SJCRH30 (cell line): ENCODE data around the gene HRG. TPM values are rescaled to one million over a fixed set of nuclear protein-coding genes. Genes with fewer than 3 reads are reported as not detected.

ENCODE experiments used
- DNase-seq, 2 experiments: peaks; one replicate each; pipeline ENCODE4 v3.0.0-alpha.2; 2015 to 2020
- H3K27ac ChIP-seq: fragments of 250-450 bp; sonication (Bioruptor Pico); 2 replicates; pipeline ENCODE4 v1.5.1; 2020; ENCODE audit warnings: mild to moderate bottlenecking, moderate library complexity
- H3K27me3 ChIP-seq: fragments of 250-450 bp; sonication (Bioruptor Pico); 2 replicates; pipeline ENCODE4 v1.5.1; 2020; ENCODE audit warnings: mild to moderate bottlenecking, moderate library complexity
- H3K36me3 ChIP-seq: fragments of 250-450 bp; sonication (Bioruptor Pico); 2 replicates; pipeline ENCODE4 v1.5.1; 2020; ENCODE audit warnings: mild to moderate bottlenecking, moderate library complexity
- H3K4me1 ChIP-seq: fragments of 250-450 bp; sonication (Bioruptor Pico); 2 replicates; pipeline ENCODE4 v1.5.1; 2020; ENCODE audit warnings: mild to moderate bottlenecking, moderate library complexity
- H3K4me3 ChIP-seq: fragments of 250-450 bp; sonication (Bioruptor Pico); 2 replicates; pipeline ENCODE4 v1.5.1; 2020; ENCODE audit warnings: mild to moderate bottlenecking, moderate library complexity
- H3K9me3 ChIP-seq: fragments of 250-450 bp; sonication (Bioruptor Pico); replicated peaks from 2 replicates; pipeline ENCODE4 v1.5.1; 2020; ENCODE audit warnings: mild to moderate bottlenecking, moderate library complexity
- total RNA-seq: library from RNA; depleted of rRNA; stranded (reverse); fragments of >200 nt; shearing (Covaris generic); gene quantifications from 2 replicates; pipeline ENCODE4 v1.2.3, GENCODE V29; 2014; rRNA removed

Gene HRG
- not detected in 2 replicates for total RNA-seq

GRCh38 chr3:186665625-186666188 lies at the start of gene HRG:
HRG (plus strand) TSS chr3:186666014; CDS start chr3:186666032, 18 bp downstream.
- no peak for DNase-seq

DNA sequence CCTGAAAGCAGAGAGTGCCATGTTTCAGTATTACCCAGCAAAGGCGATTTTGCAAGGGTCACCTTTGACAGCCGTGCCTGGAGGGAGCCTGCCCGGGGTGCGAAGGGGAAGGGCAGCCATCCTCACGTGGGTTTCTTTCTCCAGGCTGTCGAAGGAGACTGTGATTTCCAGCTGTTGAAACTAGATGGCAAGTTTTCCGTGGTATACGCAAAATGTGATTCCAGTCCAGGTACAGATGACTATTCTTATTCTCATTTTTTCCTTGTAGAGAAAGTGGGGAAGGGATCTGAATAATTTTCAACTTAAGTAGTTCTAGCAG lies 49.6 kb upstream of the HRG start:
- Histone ChIP-seq H3K27me3 (no peaks in the 10 kb centered on the region), H3K4me1 (no peaks in the 10 kb centered on the region), H3K4me3 (no peak overlapping the region), H3K27ac (no peak overlapping the region), H3K36me3 (no peaks in the 10 kb centered on the region), H3K9me3 (no peaks in the 10 kb centered on the region)
- no peak for DNase-seq

More at GRCh38 chr3:186665625-186666188, at the start of gene HRG:
- H3K9me3 ChIP-seq: no peaks in the 10 kb centered on the region
- no peaks in the 10 kb centered on the region for H3K27me3 ChIP-seq
- H3K27ac ChIP-seq: no peak within 1 kb of the TSS
- H3K4me1 ChIP-seq: no peaks in the 10 kb centered on the region
- no peaks in the 10 kb centered on the region for H3K36me3 ChIP-seq
- H3K4me3 ChIP-seq: no peak within 1 kb of the TSS

- no peaks in the 10 kb centered on the region for H3K36me3 ChIP-seq
- H3K9me3 ChIP-seq: no peaks in the 10 kb centered on the region
- H3K4me1 ChIP-seq: no peaks in the 10 kb centered on the region
- H3K27me3 ChIP-seq: no peaks in the 10 kb centered on the region
- H3K27ac ChIP-seq: no peak overlapping the region
- H3K4me3 ChIP-seq: no peak overlapping the region
- peak; percentile 78 to 83 for DNase-seq
These were observed 48.5 kb upstream of the HRG start for GRCh38 chr3:186617036-186617946.

- Histone ChIP-seq H3K4me3 (no peak overlapping the region), H3K27me3 (no peaks in the 10 kb centered on the region), H3K9me3 (no peaks in the 10 kb centered on the region), H3K4me1 (no peaks in the 10 kb centered on the region), H3K36me3 (no peaks in the 10 kb centered on the region), H3K27ac (no peak overlapping the region)
- DNase-seq: no peak
These were observed 47.4 kb upstream of the HRG start for GRCh38 chr3:186618318-186618938.

DNA sequence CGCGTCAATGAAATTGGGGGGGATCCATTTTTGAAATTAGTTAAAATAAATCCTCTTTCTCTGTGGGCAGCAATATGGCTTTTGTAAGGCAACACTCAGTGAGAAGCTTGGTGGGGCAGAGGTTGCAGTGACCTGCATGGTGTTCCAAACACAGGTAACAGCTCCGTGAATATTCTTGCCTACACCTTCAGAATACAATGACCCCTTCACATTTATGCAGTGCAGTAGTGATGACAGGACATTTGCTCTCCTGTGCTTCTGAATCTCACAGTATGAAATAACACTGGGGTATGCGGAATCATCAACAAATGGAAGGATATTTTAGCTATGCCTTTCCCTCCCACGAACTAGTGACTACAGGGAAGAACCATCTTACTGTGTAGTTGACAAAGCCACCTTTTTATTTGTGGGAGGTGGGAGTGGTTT lies 46.0 kb upstream of the HRG start:
- Histone ChIP-seq H3K4me3 (no peak overlapping the region), H3K4me1 (no peaks in the 10 kb centered on the region), H3K36me3 (no peaks in the 10 kb centered on the region), H3K9me3 (no peaks in the 10 kb centered on the region), H3K27me3 (no peaks in the 10 kb centered on the region), H3K27ac (no peak overlapping the region)
- DNase-seq: no peak

- no peak overlapping the region for H3K27ac ChIP-seq
- no peak for DNase-seq
- no peaks in the 10 kb centered on the region for H3K4me1 ChIP-seq
- H3K9me3 ChIP-seq: no peaks in the 10 kb centered on the region
- H3K4me3 ChIP-seq: no peak overlapping the region
- no peaks in the 10 kb centered on the region for H3K27me3 ChIP-seq
- no peaks in the 10 kb centered on the region for H3K36me3 ChIP-seq
These were observed 45.4 kb upstream of the HRG start for GRCh38 chr3:186620213-186621092.

DNA sequence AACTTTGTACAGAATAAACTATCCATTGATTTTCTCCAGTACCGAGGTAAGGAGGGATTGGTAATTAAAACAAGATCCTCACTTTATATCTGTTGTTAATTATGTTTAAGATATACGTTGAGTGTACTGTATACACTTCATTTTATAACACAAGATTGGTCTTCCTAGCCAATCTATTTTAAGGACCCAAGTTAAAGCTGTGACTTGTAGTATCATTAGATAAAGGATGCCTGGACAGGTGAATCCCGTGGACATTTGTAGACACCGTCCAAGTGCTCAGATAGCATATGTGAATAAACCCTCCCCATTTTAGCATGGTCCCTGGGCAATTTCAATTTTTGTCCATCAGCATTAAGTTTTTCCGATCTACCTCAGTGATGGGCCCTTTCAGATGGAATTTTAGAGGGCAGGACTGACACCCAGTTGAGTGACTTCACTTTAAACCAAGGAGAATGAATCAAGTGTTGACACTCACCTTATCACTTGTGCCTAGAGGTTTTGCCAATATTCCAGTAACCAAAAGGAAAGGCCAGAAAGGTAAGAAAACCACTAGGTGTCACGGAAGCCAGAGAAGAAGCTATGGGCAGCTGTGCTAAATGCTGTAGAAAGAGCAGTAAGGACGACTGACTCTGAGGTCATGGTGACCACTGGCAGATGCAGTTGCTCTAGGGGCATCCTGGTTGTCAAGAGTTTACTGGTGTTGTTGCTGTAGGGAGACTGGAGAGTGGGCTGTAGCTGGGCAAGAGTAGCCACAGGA lies 43.7 kb upstream of the HRG start:
- H3K9me3 ChIP-seq: no peaks in the 10 kb centered on the region
- H3K27me3 ChIP-seq: no peaks in the 10 kb centered on the region
- no peaks in the 10 kb centered on the region for H3K36me3 ChIP-seq
- H3K27ac ChIP-seq: no peak overlapping the region
- H3K4me3 ChIP-seq: no peak overlapping the region
- H3K4me1 ChIP-seq: no peaks in the 10 kb centered on the region
- DNase-seq: no peak

DNA sequence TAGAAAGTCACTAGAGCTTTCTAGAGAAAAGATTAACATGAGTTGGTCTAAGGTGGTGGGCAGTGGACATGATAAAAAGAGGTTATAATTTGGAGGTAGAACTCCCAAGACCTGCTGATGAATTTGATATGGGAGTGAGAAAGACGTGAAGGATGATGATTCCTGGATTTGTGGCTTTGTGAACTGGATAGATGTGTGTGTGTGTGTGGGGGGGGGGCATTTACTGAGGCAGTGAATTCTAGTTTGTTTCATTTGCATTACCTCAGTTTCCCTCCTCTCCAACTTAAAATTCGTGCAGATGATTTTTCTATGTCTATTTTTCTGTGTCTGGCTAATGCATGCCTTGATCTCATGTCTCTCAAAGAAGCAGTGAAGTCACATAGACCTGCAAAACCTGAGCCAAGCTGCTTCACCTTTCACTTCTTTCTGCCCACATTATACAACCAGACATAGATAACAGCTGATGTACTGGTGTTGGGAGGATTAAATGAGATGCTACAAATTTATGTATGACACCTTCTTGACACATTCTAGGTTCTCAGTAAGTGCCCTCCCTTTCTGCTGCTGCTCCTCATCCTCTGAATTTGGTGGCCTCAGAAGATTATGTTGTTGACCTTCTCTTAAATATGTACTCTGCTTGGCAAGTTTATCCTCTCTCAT lies 43.0 kb upstream of the HRG start:
- Histone ChIP-seq H3K4me1 (no peaks in the 10 kb centered on the region), H3K27ac (no peak overlapping the region), H3K36me3 (no peaks in the 10 kb centered on the region), H3K4me3 (no peak overlapping the region), H3K9me3 (no peaks in the 10 kb centered on the region), H3K27me3 (no peaks in the 10 kb centered on the region)
- DNase-seq: no peak

GRCh38 chr3:186624598-186624997 lies 41.2 kb upstream of the HRG start:
- no peak for DNase-seq
- Histone ChIP-seq H3K4me1 (no peaks in the 10 kb centered on the region), H3K36me3 (no peaks in the 10 kb centered on the region), H3K27me3 (no peaks in the 10 kb centered on the region), H3K27ac (no peak overlapping the region), H3K9me3 (no peaks in the 10 kb centered on the region), H3K4me3 (no peak overlapping the region)

DNA sequence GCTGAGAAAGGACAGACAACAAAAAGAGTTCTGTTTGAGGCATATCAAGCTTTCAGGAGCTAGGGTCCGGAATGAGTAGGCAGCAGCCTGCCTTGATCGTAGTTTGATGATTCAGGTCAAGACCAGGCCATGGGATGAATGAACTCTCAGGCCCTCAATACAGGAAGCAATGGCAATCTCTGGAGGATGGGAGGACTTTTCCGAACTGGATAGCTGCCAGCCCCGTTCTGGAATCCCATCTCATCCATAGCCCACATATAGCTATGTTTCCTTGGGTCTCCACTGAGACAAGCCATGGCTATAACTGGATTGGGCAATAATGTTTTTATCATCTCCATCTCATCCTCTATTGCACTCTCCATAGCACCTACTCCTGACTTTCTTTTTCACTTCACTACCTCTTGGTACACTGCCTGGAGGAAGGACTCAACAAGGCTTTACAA lies 40.2 kb upstream of the HRG start:
- Histone ChIP-seq H3K27ac (no peak overlapping the region), H3K36me3 (no peaks in the 10 kb centered on the region), H3K4me3 (no peak overlapping the region), H3K9me3 (no peaks in the 10 kb centered on the region), H3K27me3 (no peaks in the 10 kb centered on the region), H3K4me1 (no peaks in the 10 kb centered on the region)
- no peak for DNase-seq

- H3K4me3 ChIP-seq: no peak overlapping the region
These were observed 39.5 kb upstream of the HRG start for GRCh38 chr3:186626254-186626847.

DNA sequence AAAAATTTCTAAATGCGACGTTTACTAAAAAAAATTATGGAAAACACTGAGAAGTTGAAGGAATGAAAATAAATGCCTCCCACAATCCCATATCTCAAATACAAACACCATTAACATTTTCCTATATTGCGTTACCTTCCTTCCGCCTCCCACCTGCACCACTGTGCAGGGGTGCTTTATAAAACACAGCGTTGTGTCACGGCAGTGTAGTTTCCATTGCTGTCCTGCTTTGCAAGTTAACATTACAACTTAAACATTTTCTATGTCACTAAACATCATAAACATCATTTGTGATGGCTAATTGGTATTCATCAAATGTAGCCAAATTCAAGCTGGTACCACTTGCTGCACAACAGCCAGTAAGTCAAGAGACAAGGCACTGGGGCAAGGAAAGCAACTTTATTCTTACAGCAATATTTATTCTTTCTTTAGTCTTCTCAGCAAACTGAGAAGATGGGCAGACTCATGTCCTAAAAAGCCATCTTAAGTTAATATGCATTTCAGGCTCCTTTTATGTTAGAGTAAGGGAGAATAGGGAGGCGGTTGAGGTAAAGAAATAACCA lies 37.9 kb upstream of the HRG start:
- Histone ChIP-seq H3K27me3 (no peaks in the 10 kb centered on the region), H3K9me3 (no peaks in the 10 kb centered on the region)

More at GRCh38 chr3:186626254-186626847, 39.5 kb upstream of the HRG start:
- H3K9me3 ChIP-seq: no peaks in the 10 kb centered on the region
- no peaks in the 10 kb centered on the region for H3K36me3 ChIP-seq
- H3K27me3 ChIP-seq: no peaks in the 10 kb centered on the region
- H3K27ac ChIP-seq: no peak overlapping the region
- DNase-seq: no peak
- H3K4me1 ChIP-seq: no peaks in the 10 kb centered on the region

GRCh38 chr3:186628756-186629155 lies 37.1 kb upstream of the HRG start:
- DNase-seq: no peak
- no peak overlapping the region for H3K4me3 ChIP-seq

More for the DNA sequence above, 37.9 kb upstream of the HRG start:
- no peak overlapping the region for H3K27ac ChIP-seq
- no peak overlapping the region for H3K4me3 ChIP-seq
- H3K36me3 ChIP-seq: no peaks in the 10 kb centered on the region
- no peaks in the 10 kb centered on the region for H3K4me1 ChIP-seq
- DNase-seq: no peak

More at GRCh38 chr3:186628756-186629155, 37.1 kb upstream of the HRG start:
- Histone ChIP-seq H3K9me3 (no peaks in the 10 kb centered on the region), H3K36me3 (no peaks in the 10 kb centered on the region), H3K4me1 (no peaks in the 10 kb centered on the region), H3K27me3 (no peaks in the 10 kb centered on the region), H3K27ac (no peak overlapping the region)
